ENCODE data around the gene DTD2. TPM values are rescaled to one million over a fixed set of nuclear protein-coding genes. Genes with fewer than 3 reads are reported as not detected.

Gene DTD2
- total and polyA plus RNA-seq, 2 donors (not counting 1 experiment from before 2014, with no cell fraction given) = 25.4 to 40.8 TPM

DNA sequence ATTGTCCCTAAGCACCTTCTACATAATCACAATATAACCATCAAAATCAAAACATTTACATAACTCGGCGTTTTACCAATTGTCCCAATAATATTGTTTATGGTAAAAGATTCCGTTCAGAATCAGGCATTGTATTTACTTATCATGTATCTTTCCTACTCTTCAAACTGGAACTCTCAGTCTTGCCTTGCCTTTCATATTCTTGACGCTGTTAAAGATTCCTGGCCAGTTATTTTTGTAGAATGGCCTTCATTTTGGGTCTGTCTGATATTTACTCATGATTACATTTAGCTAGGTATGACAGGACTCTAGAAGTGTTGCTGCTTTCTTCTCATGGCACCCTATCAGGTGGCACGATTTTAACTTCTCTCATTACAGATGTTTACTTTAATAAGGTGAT lies 36.1 kb downstream of the DTD2 start:
- Histone ChIP-seq H3K36me3 (ENCODE audit: control insufficient read depth, insufficient read depth, low read length) (no peaks in the 10 kb centered on the region), H3K4me3 (replicated peaks in 1 of 4; ENCODE audit: control extremely low read depth in 1 of 4, insufficient read depth in 1 of 4, low read depth in 3 of 4, low read length in 4 of 4) (no peak overlapping the region), H3K9ac (ENCODE audit: insufficient read depth, low read length) (no peak overlapping the region), H3K79me2 (ENCODE audit: control insufficient read depth, insufficient read depth, low read length) (peaks cover 31% of the 10 kb centered on the region), H3K27me3 (ENCODE audit: control insufficient read depth, insufficient read depth, low read length) (no peaks in the 10 kb centered on the region), H3K9me3 (ENCODE audit: control insufficient read depth, insufficient read depth, low read depth, low read length) (no peaks in the 10 kb centered on the region), H2AFZ (ENCODE audit: low read length) (peak overlapping the region; percentile 57), H3K4me2 (ENCODE audit: extremely low read depth, insufficient read depth, low read length) (peak overlapping the region; percentile 80), H3K4me1 (ENCODE audit: control insufficient read depth, extremely low read depth, insufficient read depth, low read length) (no peaks in the 10 kb centered on the region), H3K27ac (ENCODE audit: insufficient read depth, low read length) (peak overlapping the region; percentile 73), H4K20me1 (ENCODE audit: control insufficient read depth, extremely low read depth, insufficient read depth, low read length) (no peaks in the 10 kb centered on the region)
- no peak for DNase-seq (ENCODE audit: low read depth in 2 of 2)
- no peak for TF ChIP-seq CTCF (conservative IDR thresholded peaks at IDR 0.05 in 1 of 2, IDR thresholded peaks at IDR 0.05 in 1 of 2; ENCODE audit: low read depth in 1 of 2, low read length in 2 of 2)
- no peak for TF ChIP-seq EZH2 (IDR thresholded peaks at IDR 0.05; ENCODE audit: low read length, missing control alignments)

DNA sequence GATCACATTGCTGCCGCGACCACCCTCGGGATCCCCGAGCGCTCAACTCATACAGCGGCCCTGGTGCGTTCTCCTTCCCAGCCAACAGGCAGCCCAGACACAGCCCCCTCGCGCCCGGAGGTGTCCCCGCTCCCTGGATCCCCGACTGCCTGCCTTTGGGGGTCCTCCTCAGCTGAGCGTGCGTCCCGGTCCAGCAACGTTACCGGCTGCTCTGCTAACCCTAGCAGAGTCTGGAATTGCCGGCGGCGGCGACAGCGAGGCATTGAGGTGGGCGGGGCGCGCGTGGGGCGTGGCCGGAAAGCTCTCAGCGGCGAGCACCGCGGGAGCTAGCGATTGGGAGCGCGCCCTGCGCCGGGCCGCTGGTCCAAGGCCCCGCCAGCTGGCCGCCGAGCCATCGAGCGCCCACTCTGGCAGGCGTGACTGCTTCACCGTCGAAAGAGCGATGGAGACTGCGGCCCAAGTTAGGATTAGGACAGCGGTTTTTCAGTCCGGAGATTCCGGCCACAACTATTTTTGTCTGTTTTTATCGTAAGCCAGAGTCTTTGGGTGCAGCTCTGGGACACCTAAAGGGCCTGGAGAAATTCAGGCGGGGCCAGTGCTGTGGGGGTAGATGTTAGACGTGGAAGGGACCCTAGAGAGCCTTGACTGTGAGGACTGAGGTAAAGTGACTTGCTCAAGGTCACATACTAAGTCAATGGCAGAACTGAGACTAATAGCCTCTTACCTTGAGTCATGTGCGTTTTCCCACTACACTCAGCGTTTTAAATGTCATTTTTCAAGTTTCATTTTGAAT lies 36.8 kb downstream of the DTD2 start, which contains the start of gene HEATR5A:
Gene HEATR5A, minus strand, starts transcription at position 232 of the 793 bp plus-strand sequence. CDS start 17,575 bp downstream, outside the sequence.
- Histone ChIP-seq H3K27me3 (ENCODE audit: control insufficient read depth, insufficient read depth, low read length) (no peaks in the 10 kb centered on the region), H3K27ac (ENCODE audit: insufficient read depth, low read length) (peak within 1 kb of the TSS; percentile 88), H3K79me2 (ENCODE audit: control insufficient read depth, insufficient read depth, low read length) (peaks cover 35% of the 10 kb centered on the region), H3K9me3 (ENCODE audit: control insufficient read depth, insufficient read depth, low read depth, low read length) (no peaks in the 10 kb centered on the region), H3K4me2 (ENCODE audit: extremely low read depth, insufficient read depth, low read length) (peak within 1 kb of the TSS; percentile 97), H4K20me1 (ENCODE audit: control insufficient read depth, extremely low read depth, insufficient read depth, low read length) (no peaks in the 10 kb centered on the region), H3K36me3 (ENCODE audit: control insufficient read depth, insufficient read depth, low read length) (no peaks in the 10 kb centered on the region), H3K9ac (ENCODE audit: insufficient read depth, low read length) (peak within 1 kb of the TSS; percentile 89), H3K4me1 (ENCODE audit: control insufficient read depth, extremely low read depth, insufficient read depth, low read length) (no peaks in the 10 kb centered on the region), H2AFZ (ENCODE audit: low read length) (peak within 1 kb of the TSS; percentile 96), H3K4me3 (replicated peaks in 1 of 4; ENCODE audit: control extremely low read depth in 1 of 4, insufficient read depth in 1 of 4, low read depth in 3 of 4, low read length in 4 of 4) (peak within 1 kb of the TSS; percentile 77 to 100 (median 90))
- peak; percentile 95 to 96 for DNase-seq (ENCODE audit: low read depth in 2 of 2)
- TF ChIP-seq EZH2 (IDR thresholded peaks at IDR 0.05; ENCODE audit: low read length, missing control alignments) (no peak), CTCF (conservative IDR thresholded peaks at IDR 0.05 in 1 of 2, IDR thresholded peaks at IDR 0.05 in 1 of 2; ENCODE audit: low read depth in 1 of 2, low read length in 2 of 2) (peak in 1 of 2 donors; percentile 20)

- no peaks in the 10 kb centered on the region for H3K36me3 ChIP-seq (ENCODE audit: control insufficient read depth, insufficient read depth, low read length)
- H3K27ac ChIP-seq (ENCODE audit: insufficient read depth, low read length) = peak overlapping the region; percentile 88
- H3K79me2 ChIP-seq (ENCODE audit: control insufficient read depth, insufficient read depth, low read length) = peaks cover 40% of the 10 kb centered on the region
- H4K20me1 ChIP-seq (ENCODE audit: control insufficient read depth, extremely low read depth, insufficient read depth, low read length) = no peaks in the 10 kb centered on the region
- H2AFZ ChIP-seq (ENCODE audit: low read length) = peak overlapping the region; percentile 93
- H3K9me3 ChIP-seq (ENCODE audit: control insufficient read depth, insufficient read depth, low read depth, low read length) = no peaks in the 10 kb centered on the region
- no peaks in the 10 kb centered on the region for H3K27me3 ChIP-seq (ENCODE audit: control insufficient read depth, insufficient read depth, low read length)
- peak overlapping the region; percentile 97 for H3K4me2 ChIP-seq (ENCODE audit: extremely low read depth, insufficient read depth, low read length)
- DNase-seq (ENCODE audit: low read depth in 2 of 2) = peak; percentile 51 to 52
- H3K9ac ChIP-seq (ENCODE audit: insufficient read depth, low read length) = peak overlapping the region; percentile 89
- no peaks in the 10 kb centered on the region for H3K4me1 ChIP-seq (ENCODE audit: control insufficient read depth, extremely low read depth, insufficient read depth, low read length)
- H3K4me3 ChIP-seq (replicated peaks in 1 of 4; ENCODE audit: control extremely low read depth in 1 of 4, insufficient read depth in 1 of 4, low read depth in 3 of 4, low read length in 4 of 4) = peak overlapping the region; percentile 77 to 100 (median 90)
- no peak for TF ChIP-seq CTCF (conservative IDR thresholded peaks at IDR 0.05 in 1 of 2, IDR thresholded peaks at IDR 0.05 in 1 of 2; ENCODE audit: low read depth in 1 of 2, low read length in 2 of 2)
- TF ChIP-seq EZH2 (IDR thresholded peaks at IDR 0.05; ENCODE audit: low read length, missing control alignments) = no peak
Measured at GRCh38 chr14:31419967-31420318, 37.4 kb downstream of the DTD2 start.

All from fibroblast of lung (primary cell).